K562 (cell line): Measurements from ENCODE around the gene NANS. TPM values are rescaled to one million over a fixed set of nuclear protein-coding genes. Genes with fewer than 3 reads are reported as not detected.

Experiments used
- CHD7 ChIP-seq: fragments of 200-600 bp; sonication (generic); IDR thresholded peaks from one replicate; pipeline ENCODE4 v1.6.1; 2012; ENCODE audit warnings: mild to moderate bottlenecking, low read depth, low read length, inconsistent platforms
- ZBTB1 ChIP-seq: sonication (generic); formaldehyde crosslinking; IDR thresholded peaks from 2 replicates; pipeline ENCODE4 v1.8.1; 2023; ENCODE audit warnings: missing genetic modification reagents, low read depth, mild to moderate bottlenecking, borderline replicate concordance
- polyA plus RNA-seq, 8 experiments: library from polyadenylated mRNA; depleted of rRNA in 4 of 8; stranded (reverse) in 5 of 8; unstranded in 3 of 8; fragments of >200 nt; fragmentation: Nextera tagmentation in 2 of 8; fragmentation: Illumina TruSeq in 1 of 8; extraction: Ambion mirVana in 2 of 8; extraction: Trizol in 1 of 8; gene quantifications; 2 replicates each; pipeline versions ENCODE4 v1.2.1 to v1.2.3, GENCODE V29; 2011 to 2014; ENCODE audit warnings: inconsistent platforms in 1 of 8, missing spikeins in 1 of 8
- total RNA-seq, 7 experiments: library from RNA; depleted of rRNA in 6 of 7; stranded (reverse); fragments of >200 nt in 6 of 7; fragmentation: Illumina TruSeq in 2 of 7; extraction: Trizol in 2 of 7; gene quantifications; 2 replicates each; pipeline versions ENCODE4 v1.2.1 to v1.2.3, GENCODE V29; 2011 to 2021; ENCODE audit warnings: low replicate concordance in 1 of 7

NANS gene
- total and polyA plus RNA-seq, 9 of the 15 experiments (the other 6 are each of a cell fraction or from before 2014, with no cell fraction given) = 37.1 to 181 (median 137) TPM

GRCh38 chr9:98107926-98108325 lies 51.4 kb downstream of the NANS start (continued):
- TF ChIP-seq CHD7 (no peak), ZBTB1 (CRISPR knock-in tag) (no peak)
